HCT116 (cell line): ENCODE measurements around the gene BRINP1.

Source experiments
- CTCF ChIP-seq, 3 experiments: fragments of 200-600 bp in 1 of 3; sonication (generic) in 1 of 3; IDR thresholded peaks in 2 of 3; conservative IDR thresholded peaks in 1 of 3; 2 replicates each; pipeline ENCODE4 v1.5.1; 2012 to 2017; ENCODE audit warnings: low read depth in 2 of 3, low read length in 2 of 3, antibody characterized with exemption in 1 of 3, borderline replicate concordance in 1 of 3, control low read depth in 1 of 3, mild to moderate bottlenecking in 1 of 3, mixed read lengths in 1 of 3, mixed run types in 1 of 3, moderate library complexity in 1 of 3; ENCODE audit not compliant: insufficient read depth in 1 of 3
- ELF1 ChIP-seq: IDR thresholded peaks from 2 replicates; pipeline ENCODE4 v1.6.1; 2012; ENCODE audit warnings: low read depth, borderline replicate concordance
- EZH2 ChIP-seq: fragments of 200-600 bp; sonication (generic); IDR thresholded peaks from 2 replicates; pipeline ENCODE4 v1.6.1; 2017; ENCODE audit warnings: antibody characterized with exemption, mixed run types
- EZH2phosphoT487 ChIP-seq: fragments of 200-600 bp; IDR thresholded peaks from 2 replicates; pipeline ENCODE4 v1.6.1; 2018; ENCODE audit warnings: antibody characterized with exemption, borderline replicate concordance
- FOSL1 ChIP-seq: IDR thresholded peaks from 2 replicates; pipeline ENCODE4 v1.6.1; 2012; ENCODE audit warnings: low read depth
- RAD21 ChIP-seq: IDR thresholded peaks from 2 replicates; pipeline ENCODE4 v1.6.1; 2012; ENCODE audit warnings: low read depth, mild to moderate bottlenecking
- ZNF274 ChIP-seq: fragments of 200-500 bp; sonication (Bioruptor generic); IDR thresholded peaks from 2 replicates; pipeline ENCODE4 v1.6.1; 2014; ENCODE audit warnings: mild to moderate bottlenecking, low read depth, low read length, inconsistent platforms
- TF ChIP-seq, protein P1 (sequence below): IDR thresholded peaks from 2 replicates; pipeline ENCODE4 v1.6.1; 2012
- TF ChIP-seq, protein P2 (sequence below): IDR thresholded peaks from 2 replicates; pipeline ENCODE4 v1.6.1; 2012

DNA sequence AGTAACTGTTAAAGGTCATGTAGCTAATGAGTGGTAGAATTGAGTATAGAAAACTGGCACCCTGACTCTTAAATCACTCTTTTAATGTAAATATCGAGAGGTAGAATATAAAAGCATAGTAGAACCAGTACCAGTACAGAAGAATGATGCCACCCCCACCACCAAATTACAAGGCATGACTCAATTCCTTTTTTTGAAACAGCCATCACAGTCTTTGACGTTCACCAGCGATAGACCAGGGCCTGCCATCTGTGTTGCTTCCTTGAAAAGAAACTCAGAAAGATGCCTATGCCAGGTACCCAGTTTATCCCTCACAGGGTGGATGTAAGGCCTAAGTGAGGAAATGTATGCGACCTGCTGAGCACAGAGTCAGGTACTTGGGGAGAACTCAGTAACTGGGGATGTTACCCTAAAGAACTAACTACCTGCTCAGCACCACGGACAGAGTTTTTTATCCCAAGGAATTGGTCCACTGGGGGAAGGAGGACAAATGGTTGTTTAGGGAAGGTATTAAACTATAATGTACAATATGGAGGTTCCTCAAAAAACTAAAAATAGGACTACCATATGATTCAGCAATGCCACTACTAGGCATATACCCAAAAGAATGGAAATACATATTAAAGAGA is 116.5 kb downstream of the BRINP1 start:
- TF ChIP-seq CTCF (IDR thresholded peaks at IDR 0.05 in 2 of 3, conservative IDR thresholded peaks at IDR 0.05 in 1 of 3; ENCODE audit: borderline replicate concordance in 1 of 3, insufficient read depth in 1 of 3, low read depth in 2 of 3, low read length in 2 of 3) = no peak
- no peak for TF ChIP-seq RAD21
- TF ChIP-seq, protein P1, sequence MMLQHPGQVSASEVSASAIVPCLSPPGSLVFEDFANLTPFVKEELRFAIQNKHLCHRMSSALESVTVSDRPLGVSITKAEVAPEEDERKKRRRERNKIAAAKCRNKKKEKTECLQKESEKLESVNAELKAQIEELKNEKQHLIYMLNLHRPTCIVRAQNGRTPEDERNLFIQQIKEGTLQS = no peak
- TF ChIP-seq, protein P2, sequence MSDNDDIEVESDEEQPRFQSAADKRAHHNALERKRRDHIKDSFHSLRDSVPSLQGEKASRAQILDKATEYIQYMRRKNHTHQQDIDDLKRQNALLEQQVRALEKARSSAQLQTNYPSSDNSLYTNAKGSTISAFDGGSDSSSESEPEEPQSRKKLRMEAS = no peak
- TF ChIP-seq EZH2 = no peak
- no peak for TF ChIP-seq ELF1
- TF ChIP-seq ZNF274 = no peak
- TF ChIP-seq EZH2phosphoT487 = no peak
- TF ChIP-seq FOSL1 = no peak
